ENCODE data around the gene RGPD3.

- TF ChIP-seq EZH2 (IDR thresholded peaks at IDR 0.05; ENCODE audit: borderline replicate concordance, insufficient read depth, low read depth, low read length, poor library complexity, severe bottlenecking), result no peak
- TF ChIP-seq, protein P1, sequence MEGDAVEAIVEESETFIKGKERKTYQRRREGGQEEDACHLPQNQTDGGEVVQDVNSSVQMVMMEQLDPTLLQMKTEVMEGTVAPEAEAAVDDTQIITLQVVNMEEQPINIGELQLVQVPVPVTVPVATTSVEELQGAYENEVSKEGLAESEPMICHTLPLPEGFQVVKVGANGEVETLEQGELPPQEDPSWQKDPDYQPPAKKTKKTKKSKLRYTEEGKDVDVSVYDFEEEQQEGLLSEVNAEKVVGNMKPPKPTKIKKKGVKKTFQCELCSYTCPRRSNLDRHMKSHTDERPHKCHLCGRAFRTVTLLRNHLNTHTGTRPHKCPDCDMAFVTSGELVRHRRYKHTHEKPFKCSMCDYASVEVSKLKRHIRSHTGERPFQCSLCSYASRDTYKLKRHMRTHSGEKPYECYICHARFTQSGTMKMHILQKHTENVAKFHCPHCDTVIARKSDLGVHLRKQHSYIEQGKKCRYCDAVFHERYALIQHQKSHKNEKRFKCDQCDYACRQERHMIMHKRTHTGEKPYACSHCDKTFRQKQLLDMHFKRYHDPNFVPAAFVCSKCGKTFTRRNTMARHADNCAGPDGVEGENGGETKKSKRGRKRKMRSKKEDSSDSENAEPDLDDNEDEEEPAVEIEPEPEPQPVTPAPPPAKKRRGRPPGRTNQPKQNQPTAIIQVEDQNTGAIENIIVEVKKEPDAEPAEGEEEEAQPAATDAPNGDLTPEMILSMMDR (IDR thresholded peaks at IDR 0.05), result no peak
Measured at GRCh38 chr2:106516436-106516835, 48.2 kb upstream of the RGPD3 start.

Measured in B cell (primary cell).